C4-2B (cell line): Measurements from ENCODE around the gene MACF1.

Experiments used
- H3K27ac ChIP-seq: fragments of 450-650 bp; 2 replicates; pipeline ENCODE4 v1.5.1; 2017
- CTCF ChIP-seq: fragments of 450-650 bp; conservative IDR thresholded peaks from 2 replicates; pipeline ENCODE4 v1.5.1; 2017; ENCODE audit warnings: mild to moderate bottlenecking
- ZFX ChIP-seq: fragments of 450-650 bp; IDR thresholded peaks from 2 replicates; pipeline ENCODE4 v1.6.1; 2017

MACF1 gene

DNA sequence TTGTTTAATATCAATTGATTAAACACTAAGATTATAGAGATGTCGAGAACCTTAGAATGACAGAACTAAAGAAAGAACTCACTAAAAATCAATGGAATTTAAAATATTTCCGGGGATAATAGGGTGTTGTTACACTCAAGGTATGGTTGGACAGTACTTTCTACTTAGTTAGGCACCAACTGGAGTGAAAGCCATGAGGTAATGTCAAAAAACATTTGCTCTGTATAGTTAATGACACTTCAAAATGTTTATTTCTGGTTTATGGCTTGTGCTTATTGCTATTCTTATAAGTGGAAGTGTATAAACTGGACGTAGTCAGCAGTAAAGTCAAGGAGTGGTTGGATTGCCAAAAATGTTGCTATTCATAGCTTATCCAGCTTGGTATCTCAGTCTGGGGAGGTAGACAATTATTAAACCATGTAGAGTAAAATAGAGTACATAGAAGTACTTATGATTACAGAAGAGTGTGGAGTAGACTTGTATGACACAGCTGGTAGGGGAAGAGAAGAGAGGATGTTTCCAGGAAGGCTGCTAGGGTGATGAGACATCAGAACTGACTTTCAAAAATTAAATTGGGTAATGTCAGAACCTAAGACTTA, 230.4 kb downstream of the MACF1 start:
- H3K27ac ChIP-seq: no peak overlapping the region
- no peak for TF ChIP-seq ZFX
- TF ChIP-seq CTCF: no peak

- no peak overlapping the region for H3K27ac ChIP-seq
- no peak for TF ChIP-seq CTCF
- TF ChIP-seq ZFX: no peak
These were observed 231.1 kb downstream of the MACF1 start for GRCh38 chr1:39435597-39435996.

GRCh38 chr1:39436842-39437241, 232.3 kb downstream of the MACF1 start:
- TF ChIP-seq CTCF: no peak
- no peak for TF ChIP-seq ZFX

GRCh38 chr1:39438042-39438441, 233.5 kb downstream of the MACF1 start:
- no peak overlapping the region for H3K27ac ChIP-seq
- no peak for TF ChIP-seq CTCF
- no peak for TF ChIP-seq ZFX

More at GRCh38 chr1:39436842-39437241, 232.3 kb downstream of the MACF1 start:
- no peak overlapping the region for H3K27ac ChIP-seq

GRCh38 chr1:39440856-39441255, 236.4 kb downstream of the MACF1 start:
- no peak overlapping the region for H3K27ac ChIP-seq
- TF ChIP-seq CTCF (no peak), ZFX (no peak)

GRCh38 chr1:39441797-39442196, 237.3 kb downstream of the MACF1 start:
- H3K27ac ChIP-seq: no peak overlapping the region
- TF ChIP-seq ZFX: no peak
- no peak for TF ChIP-seq CTCF

DNA sequence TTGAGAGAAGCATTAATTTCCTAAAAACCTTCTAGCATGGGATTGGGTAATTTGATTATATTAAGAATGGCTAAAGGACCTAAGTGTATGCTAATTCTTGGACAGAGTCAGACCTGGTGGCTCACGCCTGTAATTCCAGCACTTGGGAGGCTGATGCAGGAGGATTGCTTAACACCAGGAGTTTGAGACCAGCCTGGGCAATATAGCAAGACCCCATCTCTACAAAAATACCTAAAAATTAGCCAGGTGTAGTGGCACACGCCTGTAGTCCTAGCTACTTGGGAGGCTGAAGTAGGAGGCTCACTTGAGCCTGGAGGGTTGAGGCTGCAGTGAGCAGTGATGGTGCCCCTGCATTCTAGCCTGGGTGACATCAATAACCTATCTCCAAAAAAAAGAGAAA, 241.1 kb downstream of the MACF1 start:
- TF ChIP-seq CTCF (no peak), ZFX (no peak)
- no peak overlapping the region for H3K27ac ChIP-seq
